Neural progenitor cell (in vitro differentiated cells): ENCODE results near the gene MFAP2.

Experiments used
- EZH2phosphoT487 ChIP-seq: fragments of 200-600 bp; sonication (generic); IDR thresholded peaks from 2 replicates; pipeline ENCODE4 v1.6.1; 2017; ENCODE audit warnings: antibody characterized with exemption
- TF ChIP-seq, protein P1 (sequence below): fragments of 200-600 bp; sonication (generic); IDR thresholded peaks from 2 replicates; pipeline ENCODE4 v1.5.1; 2017; ENCODE audit warnings: antibody characterized with exemption, mild to moderate bottlenecking

- TF ChIP-seq, protein P1, sequence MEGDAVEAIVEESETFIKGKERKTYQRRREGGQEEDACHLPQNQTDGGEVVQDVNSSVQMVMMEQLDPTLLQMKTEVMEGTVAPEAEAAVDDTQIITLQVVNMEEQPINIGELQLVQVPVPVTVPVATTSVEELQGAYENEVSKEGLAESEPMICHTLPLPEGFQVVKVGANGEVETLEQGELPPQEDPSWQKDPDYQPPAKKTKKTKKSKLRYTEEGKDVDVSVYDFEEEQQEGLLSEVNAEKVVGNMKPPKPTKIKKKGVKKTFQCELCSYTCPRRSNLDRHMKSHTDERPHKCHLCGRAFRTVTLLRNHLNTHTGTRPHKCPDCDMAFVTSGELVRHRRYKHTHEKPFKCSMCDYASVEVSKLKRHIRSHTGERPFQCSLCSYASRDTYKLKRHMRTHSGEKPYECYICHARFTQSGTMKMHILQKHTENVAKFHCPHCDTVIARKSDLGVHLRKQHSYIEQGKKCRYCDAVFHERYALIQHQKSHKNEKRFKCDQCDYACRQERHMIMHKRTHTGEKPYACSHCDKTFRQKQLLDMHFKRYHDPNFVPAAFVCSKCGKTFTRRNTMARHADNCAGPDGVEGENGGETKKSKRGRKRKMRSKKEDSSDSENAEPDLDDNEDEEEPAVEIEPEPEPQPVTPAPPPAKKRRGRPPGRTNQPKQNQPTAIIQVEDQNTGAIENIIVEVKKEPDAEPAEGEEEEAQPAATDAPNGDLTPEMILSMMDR: no peak
- TF ChIP-seq EZH2phosphoT487: no peak
Measured at GRCh38 chr1:16969057-16969611, 11.3 kb downstream of the MFAP2 start.
